ENCODE measurements around the gene ANO4.

Gene ANO4

DNA sequence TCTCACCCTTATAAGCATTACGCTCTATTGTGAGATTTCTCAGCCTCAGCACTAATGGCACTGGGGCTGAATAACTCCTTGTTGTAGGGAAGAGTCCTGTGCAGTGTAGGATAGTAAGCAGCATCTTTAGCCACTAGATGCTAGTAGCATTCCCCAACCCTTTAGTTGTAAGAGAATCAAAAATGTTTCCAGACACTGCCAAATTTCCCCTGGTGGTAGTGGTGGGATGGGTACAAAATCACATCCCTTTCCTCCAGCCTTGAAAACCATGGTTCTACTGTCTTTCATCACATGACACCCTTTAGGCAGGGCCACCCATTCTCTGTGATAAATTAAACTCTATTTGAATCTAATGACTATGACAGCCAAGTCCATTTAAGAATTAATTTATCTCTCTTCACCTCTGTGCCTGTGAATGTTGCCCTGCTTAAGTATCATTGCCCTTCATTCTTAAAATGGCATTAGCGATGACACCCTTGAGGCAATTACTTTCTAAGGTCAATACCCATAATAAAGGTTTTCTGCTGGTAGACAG is 199.4 kb downstream of the ANO4 start:
- TF ChIP-seq, protein P1, sequence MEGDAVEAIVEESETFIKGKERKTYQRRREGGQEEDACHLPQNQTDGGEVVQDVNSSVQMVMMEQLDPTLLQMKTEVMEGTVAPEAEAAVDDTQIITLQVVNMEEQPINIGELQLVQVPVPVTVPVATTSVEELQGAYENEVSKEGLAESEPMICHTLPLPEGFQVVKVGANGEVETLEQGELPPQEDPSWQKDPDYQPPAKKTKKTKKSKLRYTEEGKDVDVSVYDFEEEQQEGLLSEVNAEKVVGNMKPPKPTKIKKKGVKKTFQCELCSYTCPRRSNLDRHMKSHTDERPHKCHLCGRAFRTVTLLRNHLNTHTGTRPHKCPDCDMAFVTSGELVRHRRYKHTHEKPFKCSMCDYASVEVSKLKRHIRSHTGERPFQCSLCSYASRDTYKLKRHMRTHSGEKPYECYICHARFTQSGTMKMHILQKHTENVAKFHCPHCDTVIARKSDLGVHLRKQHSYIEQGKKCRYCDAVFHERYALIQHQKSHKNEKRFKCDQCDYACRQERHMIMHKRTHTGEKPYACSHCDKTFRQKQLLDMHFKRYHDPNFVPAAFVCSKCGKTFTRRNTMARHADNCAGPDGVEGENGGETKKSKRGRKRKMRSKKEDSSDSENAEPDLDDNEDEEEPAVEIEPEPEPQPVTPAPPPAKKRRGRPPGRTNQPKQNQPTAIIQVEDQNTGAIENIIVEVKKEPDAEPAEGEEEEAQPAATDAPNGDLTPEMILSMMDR (IDR thresholded peaks at IDR 0.05; ENCODE audit: low read depth, low read length), result no peak
- DNase-seq (ENCODE audit: extremely low read depth, low read depth), result no peak

DNA sequence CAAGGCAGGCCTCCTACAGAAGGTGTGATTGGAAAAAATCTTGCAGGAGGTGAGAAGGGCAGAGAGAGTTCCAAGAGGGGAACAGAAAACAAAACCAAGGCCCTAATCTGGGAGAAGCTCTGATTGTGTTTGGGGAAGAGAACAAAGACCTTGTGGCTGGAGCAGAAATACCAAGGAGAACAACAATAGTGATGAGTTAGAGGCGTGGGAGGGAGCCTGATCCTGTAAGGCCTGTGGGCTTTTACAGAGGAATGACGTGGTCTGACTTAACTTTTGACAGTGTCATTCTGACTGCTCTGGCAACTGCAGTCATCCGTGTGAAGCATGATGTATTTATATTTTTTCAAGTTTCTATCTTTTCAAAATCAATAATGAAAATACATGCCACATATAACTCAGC is 200.6 kb downstream of the ANO4 start:
- TF ChIP-seq, protein P1 (IDR thresholded peaks at IDR 0.05; ENCODE audit: low read depth, low read length), result no peak
- DNase-seq (ENCODE audit: extremely low read depth, low read depth), result no peak

DNA sequence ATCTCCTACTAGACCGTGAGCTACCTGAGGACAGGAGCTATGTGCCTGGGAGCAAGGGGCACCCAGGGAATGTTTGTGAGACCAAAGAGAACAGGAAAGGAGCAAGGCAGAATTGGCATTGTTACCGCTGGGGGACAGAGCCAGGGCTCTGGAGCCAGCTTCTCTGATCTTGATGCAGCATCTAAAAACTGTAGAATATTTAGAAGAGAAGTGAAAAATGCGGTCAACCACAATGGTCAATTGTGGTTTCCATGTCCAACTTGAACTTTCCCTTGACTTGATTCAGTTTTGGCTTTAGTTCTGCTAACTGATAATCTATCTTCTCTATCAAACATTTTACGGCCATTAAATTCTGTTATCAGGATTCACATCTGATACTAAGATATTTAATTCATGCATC is 201.2 kb downstream of the ANO4 start:
- no peak for DNase-seq (ENCODE audit: extremely low read depth, low read depth)
- TF ChIP-seq, protein P1 (IDR thresholded peaks at IDR 0.05; ENCODE audit: low read depth, low read length), result no peak

DNA sequence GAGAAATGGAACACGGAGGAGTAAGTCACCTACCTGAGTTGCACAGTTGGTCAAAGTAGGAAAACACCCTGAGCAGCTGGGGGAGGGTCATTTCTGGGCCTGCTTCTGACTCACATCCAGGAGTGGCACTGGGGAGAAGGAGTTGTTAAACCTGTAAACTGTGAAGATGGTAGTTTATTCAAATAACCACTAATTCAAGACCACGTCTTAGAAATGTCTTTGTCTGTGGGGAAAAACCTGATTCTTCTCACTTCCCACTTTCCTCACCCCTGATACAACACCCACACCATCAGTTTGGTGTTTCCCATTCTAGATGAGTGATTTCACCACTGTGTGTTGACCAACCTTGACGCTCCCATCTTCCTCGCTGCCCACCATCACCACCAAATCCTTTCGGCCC is 207.1 kb downstream of the ANO4 start:
- TF ChIP-seq, protein P1 (IDR thresholded peaks at IDR 0.05; ENCODE audit: low read depth, low read length), result no peak
- no peak for DNase-seq (ENCODE audit: extremely low read depth, low read depth)

DNA sequence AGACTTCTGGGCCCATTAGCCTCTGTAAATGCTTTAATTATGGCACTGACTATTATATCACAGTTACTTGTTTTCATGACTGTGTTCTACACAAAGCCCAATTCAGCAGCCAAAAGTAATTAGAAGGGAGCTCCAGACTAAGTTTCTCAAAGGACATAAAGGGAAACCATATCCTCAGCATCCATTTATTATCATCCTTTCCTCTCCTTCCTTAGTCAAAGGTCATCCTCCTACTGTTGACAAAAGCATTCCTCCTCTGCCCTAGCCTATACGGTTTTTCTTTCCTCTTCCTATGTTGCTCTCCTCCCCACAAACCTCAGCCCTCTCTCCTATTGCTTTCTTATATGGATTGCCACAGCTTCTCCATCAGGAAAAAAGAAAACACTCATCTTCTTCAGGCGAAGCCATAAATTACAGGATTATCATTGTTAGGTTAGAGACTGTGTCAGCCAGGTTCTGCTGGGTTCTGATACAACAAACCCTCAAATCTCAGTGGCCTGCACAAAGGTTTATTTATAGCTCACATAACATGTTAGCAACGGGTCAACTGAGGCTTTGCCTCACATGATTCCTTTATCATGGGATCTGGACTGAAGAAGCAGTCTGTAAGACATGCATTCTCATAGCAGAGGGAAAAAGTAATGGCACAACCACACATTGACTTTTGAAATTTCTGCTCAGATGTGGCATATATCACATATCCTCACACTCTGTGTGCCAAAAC is 208.3 kb downstream of the ANO4 start:
- DNase-seq (ENCODE audit: extremely low read depth, low read depth), result no peak
- TF ChIP-seq, protein P1 (IDR thresholded peaks at IDR 0.05; ENCODE audit: low read depth, low read length), result no peak

- DNase-seq (ENCODE audit: extremely low read depth, low read depth), result no peak
- TF ChIP-seq, protein P1 (IDR thresholded peaks at IDR 0.05; ENCODE audit: low read depth, low read length), result no peak
These were observed 210.3 kb downstream of the ANO4 start for GRCh38 chr12:101004898-101005297.

DNA sequence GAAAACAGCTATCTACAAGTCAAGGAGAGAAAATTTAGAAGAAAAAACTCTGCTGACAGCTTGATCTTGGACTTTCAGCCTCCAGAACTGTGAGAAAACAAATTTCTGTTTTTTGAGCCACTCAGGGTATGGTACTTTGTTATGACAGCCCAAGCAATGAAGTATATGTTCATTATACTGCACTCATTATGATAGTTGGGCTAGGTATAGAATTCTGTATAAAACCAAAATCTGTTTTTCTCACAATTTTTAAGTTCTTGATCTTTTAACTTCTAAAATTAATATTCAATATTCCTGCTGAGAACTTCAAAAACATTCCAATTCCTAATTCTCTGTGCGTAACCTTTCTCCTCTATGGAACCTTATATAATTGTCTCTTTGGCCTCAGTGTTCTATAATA is 214.7 kb downstream of the ANO4 start:
- TF ChIP-seq, protein P1 (IDR thresholded peaks at IDR 0.05; ENCODE audit: low read depth, low read length), result no peak
- DNase-seq (ENCODE audit: extremely low read depth, low read depth), result no peak

Data from AG09319 (cell line).